ENCODE data around the gene AKR1C1.
"Not testable (repeated sequence)": the region's sequence is repeated elsewhere in the genome, so short reads cannot be mapped to it uniquely, and the experiment has no call there.

The AKR1C1 gene

GRCh38 chr10:4934391-4934987, 28.7 kb upstream of the AKR1C1 start:
- DNase-seq (ENCODE audit: insufficient read length, low spot score) (no peak), FAIRE-seq (no peak)
- no peak for TF ChIP-seq CTCF (IDR thresholded peaks at IDR 0.05; ENCODE audit: insufficient read depth, missing control alignments)

GRCh38 chr10:4937346-4937745, 25.9 kb upstream of the AKR1C1 start:
- no peak for DNase-seq (ENCODE audit: insufficient read length, low spot score)
- no peak for FAIRE-seq
- TF ChIP-seq CTCF (IDR thresholded peaks at IDR 0.05; ENCODE audit: insufficient read depth, missing control alignments), result no peak

GRCh38 chr10:4939224-4940072, 23.8 kb upstream of the AKR1C1 start:
- FAIRE-seq (no peak), DNase-seq (ENCODE audit: insufficient read length, low spot score) (no peak)
- TF ChIP-seq CTCF (IDR thresholded peaks at IDR 0.05; ENCODE audit: insufficient read depth, missing control alignments), result no peak

GRCh38 chr10:4940073-4940428, 23.2 kb upstream of the AKR1C1 start:
- not testable (repeated sequence) for FAIRE-seq; DNase-seq (ENCODE audit: insufficient read length, low spot score)

- FAIRE-seq; DNase-seq (ENCODE audit: insufficient read length, low spot score): not testable (repeated sequence)
Measured at GRCh38 chr10:4940909-4941308, 22.3 kb upstream of the AKR1C1 start.

- TF ChIP-seq CTCF (IDR thresholded peaks at IDR 0.05; ENCODE audit: insufficient read depth, missing control alignments), result no peak
- DNase-seq (ENCODE audit: insufficient read length, low spot score) (no peak), FAIRE-seq (no peak)
Measured at GRCh38 chr10:4941540-4942330, 21.5 kb upstream of the AKR1C1 start.

- DNase-seq (ENCODE audit: insufficient read length, low spot score); FAIRE-seq: not testable (repeated sequence)
Measured at GRCh38 chr10:4942931-4943330, 20.3 kb upstream of the AKR1C1 start.

- not testable (repeated sequence) for DNase-seq (ENCODE audit: insufficient read length, low spot score); FAIRE-seq
Measured at GRCh38 chr10:4943416-4943815, 19.8 kb upstream of the AKR1C1 start.

GRCh38 chr10:4943821-4944220, 19.4 kb upstream of the AKR1C1 start:
- no peak for TF ChIP-seq CTCF (IDR thresholded peaks at IDR 0.05; ENCODE audit: insufficient read depth, missing control alignments)
- no peak for FAIRE-seq
- no peak for DNase-seq (ENCODE audit: insufficient read length, low spot score)

Data from D721Med (cell line).